Nephron progenitor cell (in vitro differentiated cells): Measurements from ENCODE around the gene TGFB3.

ENCODE experiments used
- DNase-seq: peaks from one replicate; pipeline ENCODE4 v3.0.0; 2021
- H3K27ac Mint-ChIP-seq: 2 replicates; pipeline ENCODE4 v1.8.0; 2021; ENCODE audit warnings: mild to moderate bottlenecking, moderate library complexity, mixed read lengths
- H3K27me3 Mint-ChIP-seq: 2 replicates; pipeline ENCODE4 v1.8.0; 2021; ENCODE audit warnings: mild to moderate bottlenecking, low read depth, mixed read lengths; ENCODE audit not compliant: poor library complexity
- H3K36me3 Mint-ChIP-seq: 2 replicates; pipeline ENCODE4 v1.8.0; 2021; ENCODE audit warnings: low read depth, mixed read lengths
- H3K4me1 Mint-ChIP-seq: 2 replicates; pipeline ENCODE4 v1.8.0; 2021; ENCODE audit warnings: mixed read lengths
- H3K4me3 Mint-ChIP-seq: 2 replicates; pipeline ENCODE4 v1.8.0; 2021; ENCODE audit warnings: mild to moderate bottlenecking, moderate library complexity, mixed read lengths
- H3K9me3 Mint-ChIP-seq: 2 replicates; pipeline ENCODE4 v1.8.0; 2021; ENCODE audit warnings: mild to moderate bottlenecking, moderate library complexity, mixed read lengths
- TF ChIP-seq, protein P1 (sequence below): fragments of 200-600 bp; sonication (generic); IDR thresholded peaks from 2 replicates; pipeline ENCODE4 v1.5.0; 2021; ENCODE audit warnings: antibody characterized with exemption

TGFB3 gene

GRCh38 chr14:75944607-75945241 lies 37.1 kb downstream of the TGFB3 start:
- no peak for DNase-seq
- Mint-ChIP-seq H3K27ac (no peak overlapping the region), H3K36me3 (peaks cover 21% of the 10 kb centered on the region), H3K9me3 (no peaks in the 10 kb centered on the region), H3K4me3 (no peak overlapping the region), H3K4me1 (no peaks in the 10 kb centered on the region), H3K27me3 (no peaks in the 10 kb centered on the region)
- TF ChIP-seq, protein P1, sequence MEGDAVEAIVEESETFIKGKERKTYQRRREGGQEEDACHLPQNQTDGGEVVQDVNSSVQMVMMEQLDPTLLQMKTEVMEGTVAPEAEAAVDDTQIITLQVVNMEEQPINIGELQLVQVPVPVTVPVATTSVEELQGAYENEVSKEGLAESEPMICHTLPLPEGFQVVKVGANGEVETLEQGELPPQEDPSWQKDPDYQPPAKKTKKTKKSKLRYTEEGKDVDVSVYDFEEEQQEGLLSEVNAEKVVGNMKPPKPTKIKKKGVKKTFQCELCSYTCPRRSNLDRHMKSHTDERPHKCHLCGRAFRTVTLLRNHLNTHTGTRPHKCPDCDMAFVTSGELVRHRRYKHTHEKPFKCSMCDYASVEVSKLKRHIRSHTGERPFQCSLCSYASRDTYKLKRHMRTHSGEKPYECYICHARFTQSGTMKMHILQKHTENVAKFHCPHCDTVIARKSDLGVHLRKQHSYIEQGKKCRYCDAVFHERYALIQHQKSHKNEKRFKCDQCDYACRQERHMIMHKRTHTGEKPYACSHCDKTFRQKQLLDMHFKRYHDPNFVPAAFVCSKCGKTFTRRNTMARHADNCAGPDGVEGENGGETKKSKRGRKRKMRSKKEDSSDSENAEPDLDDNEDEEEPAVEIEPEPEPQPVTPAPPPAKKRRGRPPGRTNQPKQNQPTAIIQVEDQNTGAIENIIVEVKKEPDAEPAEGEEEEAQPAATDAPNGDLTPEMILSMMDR, result no peak

DNA sequence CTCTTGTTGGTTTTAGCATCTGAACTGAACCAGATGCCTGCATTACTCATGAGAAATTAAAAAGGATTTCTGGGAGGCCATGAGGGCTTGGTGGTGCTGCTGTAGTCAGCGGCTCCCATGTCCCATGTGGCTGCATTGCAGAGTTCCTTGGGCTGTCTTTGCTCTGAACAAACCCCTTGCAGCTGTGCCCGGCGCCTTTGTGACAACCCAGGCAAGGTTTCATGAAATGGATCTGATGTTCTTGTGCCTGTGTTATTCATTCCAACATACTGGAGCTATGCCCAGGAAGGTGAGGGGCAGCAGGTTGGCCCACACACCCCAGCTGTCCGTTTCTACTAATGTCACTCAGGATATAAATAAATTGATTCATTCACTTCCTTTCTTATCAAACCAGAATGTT lies 40.8 kb downstream of the TGFB3 start:
- Mint-ChIP-seq H3K4me1 (no peaks in the 10 kb centered on the region), H3K36me3 (peaks cover 21% of the 10 kb centered on the region), H3K27me3 (no peaks in the 10 kb centered on the region), H3K4me3 (no peak overlapping the region), H3K9me3 (no peaks in the 10 kb centered on the region), H3K27ac (no peak overlapping the region)
- DNase-seq, result no peak
- TF ChIP-seq, protein P1, result no peak

DNA sequence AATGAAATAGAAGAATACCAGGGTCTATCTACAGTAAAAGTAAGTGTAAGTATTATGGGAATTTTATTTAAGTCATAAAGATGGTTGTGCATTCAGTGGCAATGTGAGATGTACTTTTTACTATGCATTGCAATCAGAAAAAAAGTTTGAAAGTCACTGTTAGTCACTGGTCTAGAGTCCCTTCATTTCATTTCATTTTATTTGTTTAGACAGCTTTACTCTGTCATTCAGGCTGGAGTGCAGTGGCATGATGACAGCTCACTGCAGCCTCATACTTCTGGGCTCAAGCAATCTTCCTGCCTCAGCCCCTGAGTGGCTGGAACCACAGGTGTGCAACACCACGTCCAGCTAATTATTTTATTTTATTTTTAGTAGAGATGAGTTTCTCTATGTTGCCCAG lies 42.6 kb downstream of the TGFB3 start:
- H3K36me3 Mint-ChIP-seq, result peaks cover 19% of the 10 kb centered on the region
- H3K4me3 Mint-ChIP-seq, result no peak overlapping the region
- no peaks in the 10 kb centered on the region for H3K9me3 Mint-ChIP-seq
- no peaks in the 10 kb centered on the region for H3K4me1 Mint-ChIP-seq
- TF ChIP-seq, protein P1, result no peak
- H3K27ac Mint-ChIP-seq, result no peak overlapping the region
- DNase-seq, result no peak
- no peaks in the 10 kb centered on the region for H3K27me3 Mint-ChIP-seq

GRCh38 chr14:75934998-75935628 lies 46.7 kb downstream of the TGFB3 start:
- Mint-ChIP-seq H3K27me3 (no peaks in the 10 kb centered on the region), H3K27ac (no peak overlapping the region), H3K4me3 (no peak overlapping the region), H3K36me3 (peaks cover 4% of the 10 kb centered on the region), H3K4me1 (no peaks in the 10 kb centered on the region), H3K9me3 (no peaks in the 10 kb centered on the region)
- no peak for DNase-seq
- TF ChIP-seq, protein P1, result no peak

DNA sequence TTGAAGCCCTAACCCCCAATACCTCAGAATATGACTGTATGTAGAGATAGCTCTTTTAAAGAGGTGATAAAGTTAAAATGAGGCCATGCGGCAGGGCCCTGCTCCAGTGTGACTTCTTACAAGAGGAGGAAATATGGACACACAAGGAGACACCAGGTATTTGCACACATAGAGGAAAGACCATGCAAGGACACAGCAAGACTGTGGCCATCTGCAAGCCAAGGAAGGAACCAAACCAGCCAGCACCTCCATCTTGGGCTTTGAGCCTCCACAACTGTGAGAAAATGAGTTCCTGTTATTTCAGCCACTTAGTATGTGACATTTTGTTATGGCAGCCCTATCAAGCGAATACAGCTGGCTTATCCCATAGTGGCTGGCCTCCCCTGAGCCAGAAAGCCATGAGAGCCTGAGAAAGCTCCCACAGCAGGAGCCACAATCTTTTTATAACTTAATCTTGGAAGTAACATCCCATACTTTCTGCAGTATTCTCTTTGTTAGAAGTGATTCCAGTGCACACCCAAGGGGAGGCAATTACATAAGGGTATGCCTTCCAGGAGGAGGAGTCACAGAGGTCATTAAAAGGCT lies 48.0 kb downstream of the TGFB3 start:
- DNase-seq, result no peak
- no peaks in the 10 kb centered on the region for H3K9me3 Mint-ChIP-seq
- H3K4me1 Mint-ChIP-seq, result no peaks in the 10 kb centered on the region
- TF ChIP-seq, protein P1, result no peak
- H3K27me3 Mint-ChIP-seq, result no peaks in the 10 kb centered on the region
- peak overlapping the region; percentile 45 for H3K27ac Mint-ChIP-seq
- H3K4me3 Mint-ChIP-seq, result no peak overlapping the region
- peaks cover 4% of the 10 kb centered on the region for H3K36me3 Mint-ChIP-seq
